Smooth muscle cell (in vitro differentiated cells): Measurements from ENCODE around the gene MIB2. TPM values are rescaled to one million over a fixed set of nuclear protein-coding genes. Genes with fewer than 3 reads are reported as not detected.

Experiments
- DNase-seq: peaks from one replicate; lab custom pipeline; 2025; ENCODE audit not compliant: unreplicated experiment; lab: John Stamatoyannopoulos, UW
- H2AFZ ChIP-seq: fragments of 200-600 bp; sonication (generic); 2 replicates; pipeline ENCODE4 v1.6.0; 2016; ENCODE audit warnings: antibody characterized with exemption, low read depth, mild to moderate bottlenecking
- H3F3A ChIP-seq: fragments of 200-600 bp; sonication (generic); 2 replicates; pipeline ENCODE4 v1.6.0; 2017; ENCODE audit warnings: antibody characterized with exemption, low read depth
- H3K27ac ChIP-seq: fragments of 200-600 bp; sonication (generic); 2 replicates; pipeline ENCODE4 v1.5.1; 2016; ENCODE audit warnings: low read depth, mild to moderate bottlenecking
- H3K27me3 ChIP-seq: fragments of 200-600 bp; sonication (generic); 2 replicates; pipeline ENCODE4 v1.6.1; 2016; ENCODE audit warnings: low read depth, mild to moderate bottlenecking
- H3K36me3 ChIP-seq: fragments of 200-600 bp; sonication (generic); 2 replicates; pipeline ENCODE4 v1.5.1; 2016; ENCODE audit warnings: low read depth
- H3K4me1 ChIP-seq: fragments of 200-600 bp; sonication (generic); 2 replicates; pipeline ENCODE4 v1.5.1; 2016; ENCODE audit warnings: low read depth
- H3K4me2 ChIP-seq: fragments of 200-600 bp; sonication (generic); 2 replicates; pipeline ENCODE4 v1.6.0; 2016; ENCODE audit warnings: mild to moderate bottlenecking
- H3K4me3 ChIP-seq: fragments of 200-600 bp; sonication (generic); 2 replicates; pipeline ENCODE4 v1.5.1; 2016; ENCODE audit warnings: mild to moderate bottlenecking
- H3K79me2 ChIP-seq: fragments of 200-600 bp; sonication (generic); 2 replicates; pipeline ENCODE4 v1.6.0; 2016; ENCODE audit warnings: low read depth, mild to moderate bottlenecking
- H3K9ac ChIP-seq: fragments of 200-600 bp; sonication (generic); 2 replicates; pipeline ENCODE4 v1.6.0; 2016; ENCODE audit warnings: low read depth
- H3K9me3 ChIP-seq: fragments of 200-600 bp; sonication (generic); replicated peaks from 2 replicates; pipeline ENCODE4 v1.5.1; 2016; ENCODE audit warnings: low read depth
- H4K20me1 ChIP-seq: fragments of 200-600 bp; sonication (generic); 2 replicates; pipeline ENCODE4 v1.6.0; 2016; ENCODE audit warnings: low read depth
- CTCF ChIP-seq: fragments of 200-600 bp; sonication (generic); IDR thresholded peaks from 2 replicates; pipeline ENCODE4 v1.5.1; 2017; ENCODE audit warnings: borderline replicate concordance, mild to moderate bottlenecking, antibody characterized with exemption; ENCODE audit not compliant: insufficient read depth, poor library complexity, severe bottlenecking
- WGBS: methylation state at CpG from one replicate; pipeline ENCODE4 v1.1.7; 2016; ENCODE audit warnings: low lambda C conversion rate; 5-methylcytosine and 5-hydroxymethylcytosine counted together
- polyA plus RNA-seq: library from polyadenylated mRNA; unstranded; fragments of >200 nt; fragmentation: Nextera tagmentation; extraction: Ambion mirVana; gene quantifications from 2 replicates; pipeline ENCODE4 v1.2.1, GENCODE V29; 2016
- total RNA-seq: library from RNA; depleted of rRNA; stranded (reverse); fragments of >200 nt; gene quantifications from 2 replicates; pipeline ENCODE4 v1.2.3, GENCODE V29; 2014

The MIB2 gene
- total RNA-seq (21.9 and 42.7 TPM in 2 replicates), polyA plus RNA-seq (61.2 and 71.2 TPM in 2 replicates)

GRCh38 chr1:1615256-1616044, at the start of gene MIB2:
MIB2 (plus strand) TSS chr1:1615500; CDS start chr1:1623453, 7,953 bp downstream.
- peak within 1 kb of the TSS; percentile 97 for H3K4me3 ChIP-seq
- H3F3A ChIP-seq = peaks cover 4% of the 10 kb centered on the region
- peaks cover 15% of the 10 kb centered on the region for H3K4me1 ChIP-seq
- H3K9me3 ChIP-seq = no peaks in the 10 kb centered on the region
- H3K9ac ChIP-seq = peak within 1 kb of the TSS; percentile 100
- peak; percentile 97 for DNase-seq
- H4K20me1 ChIP-seq = peaks cover 59% of the 10 kb centered on the region
- H3K27me3 ChIP-seq = no peaks in the 10 kb centered on the region
- no peak for TF ChIP-seq CTCF
- H3K27ac ChIP-seq = peak within 1 kb of the TSS; percentile 100
- H3K4me2 ChIP-seq = peak within 1 kb of the TSS; percentile 91
- no peak within 1 kb of the TSS for H2AFZ ChIP-seq
- peaks cover 40% of the 10 kb centered on the region for H3K79me2 ChIP-seq
- WGBS = under 1% methylated on average over 83 of the region's 107 CpGs
- H3K36me3 ChIP-seq = no peaks in the 10 kb centered on the region

GRCh38 chr1:1567152-1567875, 48.0 kb upstream of the MIB2 start:
- H2AFZ ChIP-seq = no peak overlapping the region
- peaks cover 7% of the 10 kb centered on the region for H3F3A ChIP-seq
- H4K20me1 ChIP-seq = peaks cover 99% of the 10 kb centered on the region
- no peak overlapping the region for H3K9ac ChIP-seq
- no peaks in the 10 kb centered on the region for H3K36me3 ChIP-seq
- no peaks in the 10 kb centered on the region for H3K9me3 ChIP-seq
- H3K4me3 ChIP-seq = no peak overlapping the region
- H3K4me1 ChIP-seq = no peaks in the 10 kb centered on the region
- no peak overlapping the region for H3K4me2 ChIP-seq
- peak overlapping the region; percentile 15 for H3K27ac ChIP-seq
- TF ChIP-seq CTCF = no peak
- no peaks in the 10 kb centered on the region for H3K27me3 ChIP-seq
- no peak for DNase-seq
- whole genome bisulfite sequencing = 92% methylated on average over 31 of the region's 31 CpGs
- peaks cover 95% of the 10 kb centered on the region for H3K79me2 ChIP-seq

GRCh38 chr1:1567891-1568291, 47.4 kb upstream of the MIB2 start:
- H3K4me2 ChIP-seq = no peak overlapping the region
- no peaks in the 10 kb centered on the region for H3K36me3 ChIP-seq
- no peaks in the 10 kb centered on the region for H3K4me1 ChIP-seq
- WGBS = 79% methylated on average over 10 of the region's 10 CpGs
- H3K27ac ChIP-seq = no peak overlapping the region
- no peak for TF ChIP-seq CTCF
- H3K9ac ChIP-seq = no peak overlapping the region
- peaks cover 7% of the 10 kb centered on the region for H3F3A ChIP-seq
- H3K4me3 ChIP-seq = no peak overlapping the region
- H3K79me2 ChIP-seq = peaks cover 98% of the 10 kb centered on the region
- peaks cover 99% of the 10 kb centered on the region for H4K20me1 ChIP-seq
- no peaks in the 10 kb centered on the region for H3K27me3 ChIP-seq
- no peak for DNase-seq
- no peak overlapping the region for H2AFZ ChIP-seq
- no peaks in the 10 kb centered on the region for H3K9me3 ChIP-seq
